HL-60/S4 (cell line): ENCODE results near the gene ADGRG6.
"Not testable (repeated sequence)": the region's sequence is repeated elsewhere in the genome, so short reads cannot be mapped to it uniquely, and the experiment has no call there.

Experiments used
- in situ Hi-C: fragments of 300-500 bp; cut with MboI; formaldehyde crosslinking; loops from 2 replicates; pipeline ENCODE4 v1.14.3; 2022; ENCODE audit warnings: low sequenced_read_pairs

The ADGRG6 gene

GRCh38 chr6:142343938-142344337, 42.1 kb downstream of the ADGRG6 start:
- in situ Hi-C loops: no loop called here

DNA sequence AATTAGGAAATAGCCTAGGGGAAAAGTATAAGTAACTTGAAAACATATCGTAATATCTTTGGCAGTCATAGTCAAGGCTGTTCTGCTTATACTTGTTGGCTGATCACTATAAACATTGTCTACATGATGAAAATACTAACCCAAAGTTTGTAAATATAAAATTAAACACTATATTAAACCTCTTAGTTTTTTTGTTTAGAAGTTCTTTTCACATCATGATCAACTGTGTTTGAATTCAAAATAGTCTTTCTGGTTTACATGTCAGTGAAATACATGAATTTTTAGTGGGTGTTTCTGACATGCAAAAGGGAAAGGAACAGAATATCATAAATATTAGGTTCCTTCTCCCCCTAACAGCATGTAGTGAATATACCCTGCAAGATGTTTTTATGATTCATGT, 43.5 kb downstream of the ADGRG6 start:
- in situ Hi-C loops: no loop called here

DNA sequence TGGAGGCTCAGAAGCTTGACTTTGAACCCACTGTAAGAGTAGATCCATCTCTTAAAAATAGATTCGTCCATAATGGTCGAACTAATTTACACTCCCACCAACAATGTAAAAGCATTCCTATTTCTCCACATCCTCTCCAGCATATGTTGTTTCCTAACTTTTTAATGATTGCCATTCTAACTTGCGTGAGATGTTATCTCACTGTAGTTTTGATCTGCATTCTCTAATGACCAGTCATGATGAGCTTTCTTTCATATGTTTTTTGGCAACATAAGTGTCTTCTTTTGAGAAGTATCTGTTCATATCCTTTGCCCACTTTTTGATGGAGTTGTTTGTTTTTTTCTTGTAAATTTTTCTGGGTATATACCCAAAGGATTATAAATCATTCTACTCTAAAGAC, 44.4 kb downstream of the ADGRG6 start:
- in situ Hi-C loops: not testable (repeated sequence)

DNA sequence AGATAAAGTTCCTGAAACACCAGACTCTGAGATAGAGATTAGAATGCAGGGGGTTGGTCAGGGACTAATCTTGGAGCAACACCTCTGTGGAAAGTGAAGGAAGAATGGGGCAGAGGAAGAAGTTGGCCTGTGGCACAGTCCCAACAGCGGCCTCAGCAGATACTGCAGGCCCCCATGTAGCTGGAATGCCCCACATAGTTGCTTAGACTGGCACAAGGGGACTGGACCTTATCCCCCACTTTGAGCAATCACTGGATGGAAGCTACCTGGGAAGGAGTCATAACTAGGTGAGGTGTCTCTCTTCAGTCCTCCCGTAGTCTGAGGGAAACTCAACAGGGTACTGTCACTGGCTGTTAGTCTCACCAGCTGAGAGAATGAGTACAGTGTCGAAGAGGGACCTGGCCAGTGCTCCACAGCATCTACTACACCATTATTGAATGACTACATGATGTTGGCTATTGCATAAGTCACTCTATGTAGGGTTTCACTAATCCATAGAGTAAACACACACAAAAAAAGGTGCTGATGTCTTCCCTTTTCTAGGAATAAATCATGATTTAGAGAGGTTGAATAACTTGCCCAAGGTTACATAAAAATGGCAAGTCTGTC, 47.5 kb downstream of the ADGRG6 start:
- in situ Hi-C loops: no loop called here

- in situ Hi-C loops: no loop called here
Measured at GRCh38 chr6:142350309-142350708, 48.5 kb downstream of the ADGRG6 start.

- in situ Hi-C loops: no loop called here
Measured at GRCh38 chr6:142353690-142354089, 51.9 kb downstream of the ADGRG6 start.

DNA sequence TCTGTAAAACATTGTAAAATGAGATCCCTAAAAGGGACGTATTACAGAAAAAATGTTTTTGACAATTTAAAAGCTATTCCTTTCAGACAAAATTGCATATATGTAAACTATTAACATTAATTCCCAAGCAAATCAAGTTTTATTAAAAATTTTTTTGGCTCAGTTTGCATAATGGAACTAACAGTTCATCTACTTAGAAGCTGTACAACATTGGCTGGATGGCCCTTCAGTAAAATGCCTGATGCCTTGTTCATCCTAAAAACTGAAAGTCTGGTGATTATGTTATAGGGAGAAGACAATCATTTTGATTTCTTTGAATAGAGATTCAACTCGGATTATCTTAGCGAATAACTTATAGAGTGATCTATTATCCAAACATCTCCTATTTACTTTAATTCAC, 52.8 kb downstream of the ADGRG6 start:
- in situ Hi-C loops: no loop called here

GRCh38 chr6:142355520-142356174, 53.8 kb downstream of the ADGRG6 start:
- in situ Hi-C loops: no loop called here

DNA sequence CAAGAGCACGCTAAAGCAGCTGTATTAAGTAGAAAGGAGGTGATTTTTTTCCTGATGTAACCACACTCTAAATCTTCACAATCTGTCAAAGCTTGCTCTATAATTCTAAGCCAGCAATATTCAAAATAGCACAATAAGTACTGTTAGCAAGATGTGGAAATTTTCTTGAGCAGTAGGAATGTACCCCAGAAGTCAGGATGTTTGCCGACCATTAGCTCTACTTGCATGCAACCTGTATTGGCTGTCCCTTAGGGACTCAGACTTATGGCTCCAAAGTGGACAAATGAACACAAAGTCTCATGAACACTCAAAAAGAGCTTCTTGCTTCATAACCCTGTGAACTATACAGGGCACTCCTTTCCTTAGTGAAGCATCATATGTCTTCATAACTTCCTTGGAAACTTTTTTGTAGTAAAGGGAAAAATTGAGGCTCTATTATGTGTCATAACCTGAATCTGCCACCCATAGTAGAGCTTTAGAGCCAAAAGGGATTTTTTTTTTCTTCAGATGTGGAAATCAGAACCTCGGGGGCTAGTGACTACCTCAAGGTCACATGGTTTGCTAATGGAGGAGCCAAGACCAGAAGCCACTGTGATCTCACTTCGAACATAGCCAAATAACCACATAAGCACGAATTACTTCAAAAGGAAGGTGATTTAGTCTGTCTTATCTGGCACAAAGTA, 54.5 kb downstream of the ADGRG6 start:
- in situ Hi-C loops: no loop called here

DNA sequence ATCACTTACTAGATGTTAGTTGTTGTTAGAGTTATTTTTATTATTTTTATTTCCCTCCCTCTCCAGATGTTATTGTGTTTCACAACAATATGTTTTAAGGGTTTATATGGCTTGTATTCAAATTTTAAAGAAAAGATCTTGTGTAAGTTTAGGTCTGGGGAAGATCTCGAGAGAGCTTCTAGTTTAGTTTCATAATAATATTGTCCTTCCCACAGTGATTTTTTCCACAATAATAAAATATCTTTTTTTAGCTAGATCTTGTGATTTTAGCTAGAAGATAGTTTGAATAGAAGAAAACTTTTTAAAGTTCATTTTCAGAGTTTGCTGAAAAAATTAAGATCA, 55.0 kb downstream of the ADGRG6 start:
- in situ Hi-C loops: no loop called here

GRCh38 chr6:142357879-142358278, 56.1 kb downstream of the ADGRG6 start:
- in situ Hi-C loops: no loop called here

DNA sequence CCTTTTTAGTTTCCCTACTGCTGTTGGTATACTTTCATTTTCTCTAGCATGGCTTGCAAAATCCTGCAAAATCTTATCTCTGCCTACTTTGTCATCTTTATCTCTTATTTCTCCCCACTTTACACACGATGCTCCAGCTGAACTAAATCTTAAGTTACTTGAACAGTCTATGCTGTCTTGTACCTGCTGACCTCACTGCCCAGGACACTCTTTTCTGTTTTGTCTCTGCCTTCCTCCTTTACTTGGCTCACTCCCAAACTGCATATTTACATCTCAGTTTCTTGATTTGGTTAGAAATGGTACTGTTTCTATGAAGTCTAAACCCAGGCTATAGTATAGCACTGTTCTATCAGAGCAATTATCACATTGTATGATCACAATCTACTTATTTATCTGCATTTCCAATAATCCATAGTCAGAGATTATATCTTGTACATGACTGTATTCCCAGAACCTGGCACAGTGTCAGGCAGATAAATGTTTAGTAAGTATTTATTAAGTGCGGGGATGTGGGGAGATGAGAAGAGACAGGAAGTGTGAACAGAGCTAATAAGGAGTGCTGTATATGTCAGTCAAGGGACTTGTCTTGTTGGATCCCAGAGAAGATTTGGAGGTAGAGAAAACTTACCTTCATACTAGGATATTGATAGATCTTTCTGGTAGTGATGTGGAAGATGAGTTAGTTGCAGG, 57.6 kb downstream of the ADGRG6 start:
- in situ Hi-C loops: no loop called here

DNA sequence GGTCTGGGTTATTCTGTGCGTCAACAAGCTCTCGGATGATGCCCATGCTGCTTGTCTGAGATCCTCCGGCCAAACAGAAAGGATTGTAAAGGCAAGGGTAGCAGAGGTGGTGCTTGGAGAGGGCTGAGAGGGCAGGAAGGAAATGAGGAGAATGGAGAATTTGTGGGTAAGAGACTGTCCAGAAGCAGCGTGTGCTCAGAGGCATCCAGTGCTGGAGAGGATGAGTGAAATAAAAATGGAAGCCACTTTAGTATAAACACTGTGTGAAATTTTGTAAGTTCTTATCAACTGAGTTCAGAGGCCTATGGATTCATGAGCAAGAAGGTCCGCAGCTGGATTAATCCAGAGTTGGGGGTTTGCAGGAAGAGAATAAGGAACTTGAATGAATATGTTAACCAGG, 59.5 kb downstream of the ADGRG6 start:
- in situ Hi-C loops: no loop called here

DNA sequence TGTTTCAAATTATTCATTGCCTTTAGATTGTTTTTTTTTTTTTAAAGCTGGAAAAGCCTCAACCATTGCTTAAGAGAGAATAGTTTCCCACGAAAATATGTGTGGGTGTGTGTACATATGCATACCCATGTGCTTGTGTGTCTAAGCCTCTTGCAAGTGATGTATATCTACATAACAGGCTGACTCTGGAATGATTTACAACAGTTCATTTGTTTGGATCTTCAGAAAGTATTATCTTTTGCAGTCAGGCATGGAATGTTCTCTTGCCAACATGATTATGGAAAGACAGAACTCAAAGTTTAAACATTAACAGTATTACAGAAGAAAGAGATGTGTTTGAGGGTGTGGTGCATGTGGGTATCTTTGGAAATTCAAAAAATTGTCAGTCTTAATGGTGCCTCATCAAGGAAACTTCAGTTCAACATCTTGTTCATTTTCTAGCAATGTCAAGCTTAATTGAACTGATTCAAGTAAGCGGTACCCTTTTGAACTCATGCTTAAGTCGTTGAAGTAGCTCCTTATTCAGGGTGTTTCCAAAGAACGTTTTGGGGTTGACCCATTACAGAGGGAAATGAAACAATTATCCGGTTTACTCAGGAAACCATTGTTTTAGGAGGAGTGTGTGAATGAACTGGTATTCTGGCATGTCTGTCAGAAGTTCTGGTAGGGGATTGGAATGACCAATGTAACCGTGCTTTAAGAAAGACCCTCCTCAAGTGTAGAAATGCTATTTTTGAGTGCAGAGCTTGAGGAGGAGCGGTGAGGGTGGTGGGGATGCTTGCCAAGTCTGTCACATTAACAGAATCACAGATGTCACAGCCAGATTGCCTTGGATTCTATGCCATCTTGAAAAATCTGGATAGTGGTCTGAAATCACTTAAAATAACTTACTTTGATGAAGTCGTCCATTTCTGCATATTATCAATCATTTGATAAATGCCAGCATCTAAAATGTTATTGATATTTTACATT, 60.3 kb downstream of the ADGRG6 start:
- in situ Hi-C loops: no loop called here

- in situ Hi-C loops: no loop called here
Measured at GRCh38 chr6:142367061-142367460, 65.3 kb downstream of the ADGRG6 start.

GRCh38 chr6:142367501-142368018, 65.8 kb downstream of the ADGRG6 start:
- in situ Hi-C loops: no loop called here

- in situ Hi-C loops: no loop called here
Measured at GRCh38 chr6:142369266-142369665, 67.5 kb downstream of the ADGRG6 start.

DNA sequence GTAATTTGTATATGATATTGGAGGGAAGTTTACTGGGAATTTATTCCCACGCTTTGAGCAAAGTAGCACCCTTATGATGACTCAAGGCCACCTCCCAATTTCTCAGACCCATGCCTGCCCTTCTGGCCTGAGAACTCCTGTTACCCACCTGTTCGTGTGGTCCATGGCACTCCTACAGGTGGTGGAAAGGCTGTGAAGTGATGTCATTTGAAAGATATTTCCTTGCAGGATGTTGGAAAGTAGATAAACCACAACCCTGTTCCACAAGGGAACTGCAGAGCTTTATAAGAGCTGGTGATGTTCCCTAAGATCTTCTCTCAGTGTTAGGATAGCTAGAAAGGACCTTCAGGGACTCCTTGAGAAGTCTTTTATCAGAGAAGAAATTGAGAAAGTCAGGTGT, 70.5 kb downstream of the ADGRG6 start:
- in situ Hi-C loops: no loop called here

GRCh38 chr6:142373268-142374090, 71.7 kb downstream of the ADGRG6 start:
- in situ Hi-C loops: no loop called here
